C4-2B (cell line): ENCODE measurements around the gene KRTAP12-2.
"Not testable (repeated sequence)": the region's sequence is repeated elsewhere in the genome, so short reads cannot be mapped to it uniquely, and the experiment has no call there.

ENCODE experiments used
- H3K27ac ChIP-seq: fragments of 450-650 bp; 2 replicates; pipeline ENCODE4 v1.5.1; 2017
- CTCF ChIP-seq: fragments of 450-650 bp; conservative IDR thresholded peaks from 2 replicates; pipeline ENCODE4 v1.5.1; 2017; ENCODE audit warnings: mild to moderate bottlenecking
- ZFX ChIP-seq: fragments of 450-650 bp; IDR thresholded peaks from 2 replicates; pipeline ENCODE4 v1.6.1; 2017

The KRTAP12-2 gene

GRCh38 chr21:44701023-44701400 lies 34.3 kb upstream of the KRTAP12-2 start:
- TF ChIP-seq ZFX: no peak
- TF ChIP-seq CTCF: no peak
- no peak overlapping the region for H3K27ac ChIP-seq

- TF ChIP-seq ZFX (no peak), CTCF (no peak)
- H3K27ac ChIP-seq: no peak overlapping the region
These were observed 33.6 kb upstream of the KRTAP12-2 start for GRCh38 chr21:44700101-44701022.

- TF ChIP-seq ZFX (no peak), CTCF (no peak)
- H3K27ac ChIP-seq: no peak overlapping the region
These were observed 32.8 kb upstream of the KRTAP12-2 start for GRCh38 chr21:44699502-44700001.

- no peak overlapping the region for H3K27ac ChIP-seq
- TF ChIP-seq ZFX (no peak), CTCF (no peak)
These were observed 31.3 kb upstream of the KRTAP12-2 start for GRCh38 chr21:44697811-44698734.

GRCh38 chr21:44697172-44697810 lies 30.6 kb upstream of the KRTAP12-2 start, which contains the start of gene KRTAP10-12:
TSS of gene KRTAP10-12 (plus strand) at chr21:44697172. CDS start at chr21:44697202, 30 bp downstream.
- H3K27ac ChIP-seq: not testable (repeated sequence)

GRCh38 chr21:44696572-44696971 lies 29.8 kb upstream of the KRTAP12-2 start:
- TF ChIP-seq ZFX (no peak), CTCF (no peak)
- no peak overlapping the region for H3K27ac ChIP-seq

- TF ChIP-seq ZFX: no peak
- no peak for TF ChIP-seq CTCF
These were observed 28.9 kb upstream of the KRTAP12-2 start for GRCh38 chr21:44695641-44696040.

More at GRCh38 chr21:44695641-44696040, 28.9 kb upstream of the KRTAP12-2 start:
- H3K27ac ChIP-seq: no peak overlapping the region
